GM10266 (cell line): ENCODE measurements around the gene FGGY.
"Not testable (repeated sequence)": the region's sequence is repeated elsewhere in the genome, so short reads cannot be mapped to it uniquely, and the experiment has no call there.

Experiments
- DNase-seq: peaks from one replicate; pipeline ENCODE4 v3.0.0; 2012; ENCODE audit errors: extremely low spot score
- CTCF ChIP-seq: IDR thresholded peaks from 2 replicates; pipeline ENCODE4 v1.5.1; 2012; ENCODE audit warnings: mild to moderate bottlenecking, low read depth; ENCODE audit not compliant: control insufficient read depth, insufficient read depth; ENCODE audit errors: missing control alignments

Gene FGGY

DNA sequence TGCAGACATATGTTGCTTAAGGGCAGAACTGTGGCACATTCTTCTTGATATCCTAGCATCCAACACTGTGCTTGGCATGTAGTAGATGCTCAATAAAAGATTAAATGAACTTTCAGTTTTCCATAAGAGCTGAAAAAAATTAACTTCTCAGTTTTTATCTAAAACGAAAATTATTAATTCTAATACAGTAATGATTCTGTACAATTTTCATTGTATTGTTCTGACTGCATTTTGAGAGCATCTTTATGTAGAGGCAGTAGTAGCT is 46.6 kb downstream of the FGGY start:
- TF ChIP-seq CTCF: no peak
- no peak for DNase-seq

- TF ChIP-seq CTCF: no peak
- no peak for DNase-seq
Measured at GRCh38 chr1:59345221-59345620, 48.3 kb downstream of the FGGY start.

DNA sequence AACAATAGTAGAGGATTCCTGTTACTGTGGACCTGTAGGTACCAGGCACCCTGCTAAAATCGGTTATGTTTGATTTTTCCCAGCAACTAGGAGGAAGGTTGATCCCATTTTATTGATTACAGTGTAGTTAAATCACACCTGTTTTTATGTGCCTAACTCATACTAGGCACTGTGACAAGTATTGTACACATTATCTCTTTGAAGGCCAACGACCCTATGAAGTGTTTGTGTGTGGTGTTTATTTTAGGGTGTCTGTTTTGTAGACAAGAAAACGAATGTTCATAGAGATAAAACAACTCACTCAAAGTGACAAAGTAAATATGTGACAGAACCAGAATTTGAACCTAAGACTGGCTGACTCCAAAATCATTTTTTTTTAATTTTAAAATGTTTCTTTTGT is 49.5 kb downstream of the FGGY start:
- DNase-seq: no peak
- no peak for TF ChIP-seq CTCF

DNA sequence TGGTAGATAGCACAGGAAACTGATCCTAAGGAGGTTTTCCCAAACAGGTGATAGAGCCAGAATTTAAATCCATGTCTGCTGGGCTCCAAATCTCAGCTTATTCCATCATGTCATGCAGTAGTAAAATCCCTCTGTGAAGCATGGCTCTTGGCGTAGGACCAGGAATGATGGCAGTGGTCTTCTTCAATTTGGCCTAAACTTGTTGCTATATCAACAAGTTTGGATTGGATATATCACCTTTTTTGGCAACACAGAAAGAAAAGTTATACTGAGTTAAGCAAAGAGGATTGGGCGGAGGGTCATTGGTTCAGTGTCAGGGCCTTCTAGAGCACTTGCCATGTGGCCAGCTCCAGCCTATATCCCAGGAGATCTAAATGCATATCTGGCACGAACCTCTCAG is 52.2 kb downstream of the FGGY start:
- no peak for DNase-seq
- no peak for TF ChIP-seq CTCF

GRCh38 chr1:59350521-59350920 is 53.6 kb downstream of the FGGY start:
- no peak for DNase-seq

DNA sequence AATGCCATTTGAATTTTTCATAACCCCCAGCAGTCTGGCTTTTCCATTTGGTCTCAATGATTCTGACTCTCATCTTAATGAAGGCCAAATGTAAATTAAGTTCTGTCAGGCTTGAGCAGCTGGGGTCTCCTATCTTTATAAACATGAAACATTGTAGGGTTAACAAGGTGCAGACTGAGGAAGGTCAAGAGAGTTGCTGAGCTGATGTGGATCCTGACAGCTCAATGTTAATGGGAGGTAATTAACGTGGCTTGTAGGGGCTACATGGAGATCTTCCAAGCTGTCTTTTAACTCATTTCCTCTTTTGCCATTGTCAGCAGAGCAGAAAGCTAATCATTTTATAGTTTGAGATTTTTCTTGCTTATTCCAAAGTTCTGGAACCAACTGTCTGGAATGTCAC is 55.2 kb downstream of the FGGY start:
- no peak for DNase-seq
- TF ChIP-seq CTCF: no peak

More at GRCh38 chr1:59350521-59350920, 53.6 kb downstream of the FGGY start:
- TF ChIP-seq CTCF: no peak

DNA sequence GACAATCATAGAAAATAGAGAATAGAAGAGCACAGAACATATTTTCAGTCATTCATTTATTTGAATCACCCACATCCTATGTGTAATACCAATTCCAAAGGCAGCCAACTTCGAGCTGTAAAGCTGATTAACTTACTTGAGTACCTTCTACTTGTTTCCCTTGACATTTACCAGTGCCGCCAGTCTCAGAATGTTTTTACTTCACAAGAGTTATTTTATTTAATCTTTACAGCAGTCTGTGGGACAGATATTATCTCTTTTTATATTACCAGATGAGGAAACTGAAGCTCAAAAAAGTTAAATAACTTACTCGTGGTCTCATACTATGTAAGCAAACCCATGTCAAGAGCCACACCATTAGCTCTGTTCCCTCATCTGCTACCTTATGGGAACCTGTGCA is 56.6 kb downstream of the FGGY start:
- no peak for DNase-seq
- TF ChIP-seq CTCF: no peak

DNA sequence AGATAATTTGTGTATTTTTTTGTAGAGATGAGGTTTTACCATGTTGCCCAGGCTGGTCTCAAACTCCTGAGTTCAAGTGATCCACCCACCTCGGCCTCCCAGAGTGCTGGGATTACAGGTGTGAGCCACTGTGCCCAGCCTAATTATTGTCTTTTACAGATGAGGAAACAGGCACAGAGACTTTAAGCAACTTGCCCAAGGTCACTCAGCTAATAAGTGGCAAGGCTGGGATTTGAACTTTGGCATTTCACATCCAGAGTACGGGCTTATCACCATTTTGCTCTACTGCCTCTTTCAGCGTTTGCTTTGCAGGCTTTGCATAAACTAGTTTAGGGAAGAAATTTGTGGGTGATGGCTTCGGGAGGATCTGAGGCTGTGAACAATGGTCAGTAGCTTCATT is 57.3 kb downstream of the FGGY start:
- not testable (repeated sequence) for DNase-seq
